Spleen (tissue), 11 donors: Measurements from ENCODE around the gene RTL10. TPM values are rescaled to one million over a fixed set of nuclear protein-coding genes. Genes with fewer than 3 reads are reported as not detected.

Source experiments
- DNase-seq: peaks from one replicate; pipeline ENCODE4 v3.0.0-alpha.2; 2020
- H3K27ac ChIP-seq, 8 donors: fragments of 200-600 bp; sonication (generic) in 7 of 8; 1 replicate in 4 of 8; 2 replicates in 4 of 8; pipeline versions ENCODE4 v1.5.0 to v1.8.0; 2016 to 2021; ENCODE audit warnings: inconsistent platforms in 4 of 8, mild to moderate bottlenecking in 4 of 8, moderate library complexity in 1 of 8
- H3K27me3 ChIP-seq, 7 donors: fragments of 200-600 bp; sonication (generic) in 6 of 7; replicated peaks in 1 of 7; 1 replicate in 4 of 7; 2 replicates in 3 of 7; pipeline versions ENCODE4 v1.5.0 to v1.8.0; 2016 to 2021; ENCODE audit warnings: inconsistent platforms in 3 of 7, mild to moderate bottlenecking in 1 of 7
- H3K36me3 ChIP-seq, 6 donors: fragments of 200-600 bp; sonication (generic) in 5 of 6; 1 replicate in 4 of 6; 2 replicates in 2 of 6; pipeline versions ENCODE4 v1.5.0 to v1.8.0; 2016 to 2021; ENCODE audit warnings: inconsistent platforms in 2 of 6
- H3K4me1 ChIP-seq, 6 donors: fragments of 200-600 bp; sonication (generic) in 5 of 6; 1 replicate in 3 of 6; 2 replicates in 3 of 6; pipeline versions ENCODE4 v1.5.0 to v1.8.0; 2016 to 2021; ENCODE audit warnings: inconsistent platforms in 3 of 6
- H3K4me3 ChIP-seq, 8 donors: fragments of 200-600 bp; sonication (generic) in 7 of 8; 1 replicate in 4 of 8; 2 replicates in 4 of 8; pipeline versions ENCODE4 v1.5.0 to v1.8.0; 2016 to 2021; ENCODE audit warnings: inconsistent platforms in 4 of 8, mild to moderate bottlenecking in 4 of 8, moderate library complexity in 2 of 8
- H3K9me3 ChIP-seq, 8 donors: fragments of 200-600 bp; sonication (generic) in 7 of 8; 1 replicate in 4 of 8; 2 replicates in 4 of 8; pipeline versions ENCODE4 v1.5.0 to v1.8.0; 2016 to 2021; ENCODE audit warnings: inconsistent platforms in 4 of 8
- CTCF ChIP-seq, 11 experiments: fragments of 200-600 bp in 7 of 11; fragments of 450-650 bp in 4 of 11; sonication (generic) in 4 of 11; IDR thresholded peaks in 8 of 11; conservative IDR thresholded peaks in 3 of 11; 1 replicate in 7 of 11; 2 replicates in 4 of 11; pipeline versions ENCODE4 v1.4.0 to v1.8.0; 2016 to 2021; ENCODE audit warnings: antibody characterized with exemption in 11 of 11, inconsistent platforms in 4 of 11, mild to moderate bottlenecking in 1 of 11
- POLR2A ChIP-seq, 3 donors: fragments of 450-650 bp; IDR thresholded peaks; one replicate each; pipeline ENCODE4 v1.5.1; 2017; ENCODE audit warnings: antibody characterized with exemption in 3 of 3, mild to moderate bottlenecking in 1 of 3
- POLR2AphosphoS5 ChIP-seq, 3 donors: sonication (generic); formaldehyde crosslinking; IDR thresholded peaks; one replicate each; pipeline ENCODE4 v1.5.1; 2017; ENCODE audit warnings: antibody characterized with exemption in 3 of 3
- WGBS, 5 donors: extraction: QIAGEN DNeasy Blood & Tissue Kit in 3 of 5; methylation state at CpG; one replicate each; pipeline versions ENCODE4 v1.1.5 to v1.1.7; 2013 to 2018; 5-methylcytosine and 5-hydroxymethylcytosine counted together
- intact Hi-C: fragments of 100-400 bp; cut with DNase I; formaldehyde crosslinking; loops from one replicate; pipeline ENCODE4 v1.15.0; 2023; ENCODE audit warnings: low total_unique reads
- polyA plus RNA-seq, 3 donors: library from polyadenylated mRNA; stranded (reverse); fragments of 200-250 nt; gene quantifications; one replicate each; pipeline ENCODE4 v1.2.1, GENCODE V29; 2013
- total RNA-seq, 7 donors: library from RNA; depleted of rRNA in 3 of 7; stranded (reverse); fragments of >200 nt in 3 of 7; fragmentation: NEBNext Ultra II Directional in 4 of 7; extraction: Animal tissue kit (Norgen Biotek cat#: 25700) in 4 of 7; gene quantifications; one replicate each; pipeline versions ENCODE4 v1.1.0 to v1.2.1, GENCODE V29; 2016 to 2021
- donor health status: healthy with polysubstance abuse.
- donor health status: DM: no; HTN: no; CAD: no; lungs with moderate emphysema.
- donor health status: DM: no; HTN: no; CAD: no.
- donor health status: Bipolar disorder and iron deficiency.
- donor health status: healthy.
- donor health status: DM: no; HTN: no; CAD: no.
- donor health status: DM: yes; HTN: yes; CAD: no.

RTL10 gene
- total and polyA plus RNA-seq, 10 donors, result 8.3 to 22.9 (median 17.8) TPM

GRCh38 chr22:19824926-19825339, 29.7 kb downstream of the RTL10 start:
- Histone ChIP-seq H3K27me3 (no peaks in the 10 kb centered on the region), H3K4me1 (peaks cover 0 to 11% (median 3%) of the 10 kb centered on the region in 6 donors), H3K4me3 (no peak overlapping the region), H3K27ac (no peak overlapping the region), H3K9me3 (no peaks in the 10 kb centered on the region), H3K36me3 (peaks cover 0 to 16% (median 3%) of the 10 kb centered on the region in 6 donors)
- no peak for DNase-seq
- no peak for TF ChIP-seq POLR2AphosphoS5 (IDR thresholded peaks at IDR 0.05)
- no peak for TF ChIP-seq CTCF (IDR thresholded peaks at IDR 0.05 in 8 of 11, conservative IDR thresholded peaks at IDR 0.05 in 3 of 11)
- no peak for TF ChIP-seq POLR2A (IDR thresholded peaks at IDR 0.05)
- intact Hi-C loops, result no loop called here
- WGBS, 5 donors, result 85 to 93% (median 92%) methylated on average over 2 to 8 of the region's 8 CpGs

GRCh38 chr22:19824212-19824925, 30.3 kb downstream of the RTL10 start:
- intact Hi-C loops, result no loop called here
- no peaks in the 10 kb centered on the region for H3K27me3 ChIP-seq
- no peak overlapping the region for H3K27ac ChIP-seq
- DNase-seq, result no peak
- H3K36me3 ChIP-seq, result peaks cover 0 to 20% (median 3%) of the 10 kb centered on the region in 6 donors
- TF ChIP-seq CTCF (IDR thresholded peaks at IDR 0.05 in 8 of 11, conservative IDR thresholded peaks at IDR 0.05 in 3 of 11) (no peak), POLR2AphosphoS5 (IDR thresholded peaks at IDR 0.05) (no peak), POLR2A (IDR thresholded peaks at IDR 0.05) (no peak)
- H3K4me3 ChIP-seq, result no peak overlapping the region
- no peaks in the 10 kb centered on the region for H3K9me3 ChIP-seq
- 48 to 58% (median 52%) methylated on average over 11 to 16 of the region's 16 CpGs for WGBS, 5 donors
- peaks cover 0 to 11% (median 3%) of the 10 kb centered on the region in 6 donors for H3K4me1 ChIP-seq

- TF ChIP-seq POLR2AphosphoS5 (IDR thresholded peaks at IDR 0.05) (no peak), CTCF (IDR thresholded peaks at IDR 0.05 in 8 of 11, conservative IDR thresholded peaks at IDR 0.05 in 3 of 11) (no peak), POLR2A (IDR thresholded peaks at IDR 0.05) (no peak)
- H3K36me3 ChIP-seq, result peaks cover 0 to 25% (median 3%) of the 10 kb centered on the region in 6 donors
- H3K4me1 ChIP-seq, result peaks cover 0 to 11% (median 3%) of the 10 kb centered on the region in 6 donors
- no peak overlapping the region for H3K4me3 ChIP-seq
- intact Hi-C loops, result no loop called here
- no peak for DNase-seq
- no peaks in the 10 kb centered on the region for H3K27me3 ChIP-seq
- WGBS, 5 donors, result 84 to 96% (median 90%) methylated on average over 7 to 9 of the region's 9 CpGs
- no peak overlapping the region for H3K27ac ChIP-seq
- H3K9me3 ChIP-seq, result no peaks in the 10 kb centered on the region
These were observed 30.8 kb downstream of the RTL10 start for GRCh38 chr22:19823902-19824211.

GRCh38 chr22:19823191-19823901, 31.3 kb downstream of the RTL10 start:
- Histone ChIP-seq H3K27ac (no peak overlapping the region), H3K36me3 (peaks cover 0 to 30% (median 3%) of the 10 kb centered on the region in 6 donors), H3K4me1 (peaks cover 0 to 11% (median 3%) of the 10 kb centered on the region in 6 donors), H3K27me3 (no peaks in the 10 kb centered on the region), H3K4me3 (no peak overlapping the region), H3K9me3 (no peaks in the 10 kb centered on the region)
- no peak for DNase-seq
- TF ChIP-seq POLR2A (IDR thresholded peaks at IDR 0.05), result no peak
- TF ChIP-seq CTCF (IDR thresholded peaks at IDR 0.05 in 8 of 11, conservative IDR thresholded peaks at IDR 0.05 in 3 of 11), result no peak
- no peak for TF ChIP-seq POLR2AphosphoS5 (IDR thresholded peaks at IDR 0.05)
- WGBS, 5 donors, result 86 to 91% (median 87%) methylated on average over 8 to 11 of the region's 11 CpGs
- intact Hi-C loops, result no loop called here
